HG03139 (cell line): ENCODE results near the gene PPP6R2.
"Not testable (repeated sequence)": the region's sequence is repeated elsewhere in the genome, so short reads cannot be mapped to it uniquely, and the experiment has no call there.

Source experiments
- ATAC-seq: cut with Tn5 transposase; IDR thresholded peaks from one replicate; pipeline ENCODE4 v1.9.1; 2021; ENCODE audit not compliant: unreplicated experiment

The PPP6R2 gene

GRCh38 chr22:50341977-50342650 lies 1.0 kb upstream of the PPP6R2 start:
- ATAC-seq = no peak

GRCh38 chr22:50343541-50343935 lies 411 bp downstream of the PPP6R2 start:
- no peak for ATAC-seq

GRCh38 chr22:50346470-50346869 lies 3.3 kb downstream of the PPP6R2 start:
- ATAC-seq = no peak

GRCh38 chr22:50347157-50347556 lies 4.0 kb downstream of the PPP6R2 start:
- ATAC-seq = no peak

- ATAC-seq = no peak
Measured at GRCh38 chr22:50348058-50348457, 4.9 kb downstream of the PPP6R2 start.

- ATAC-seq = no peak
Measured at GRCh38 chr22:50356186-50356585, 13.1 kb downstream of the PPP6R2 start.

- ATAC-seq = no peak
Measured at GRCh38 chr22:50357222-50357621, 14.1 kb downstream of the PPP6R2 start.

GRCh38 chr22:50357756-50358155 lies 14.6 kb downstream of the PPP6R2 start:
- ATAC-seq = no peak

GRCh38 chr22:50360578-50360977 lies 17.5 kb downstream of the PPP6R2 start:
- ATAC-seq = no peak

GRCh38 chr22:50361222-50361621 lies 18.1 kb downstream of the PPP6R2 start:
- no peak for ATAC-seq

GRCh38 chr22:50361688-50362087 lies 18.6 kb downstream of the PPP6R2 start:
- no peak for ATAC-seq

- ATAC-seq = no peak
Measured at GRCh38 chr22:50363166-50363802, 20.2 kb downstream of the PPP6R2 start.

- not testable (repeated sequence) for ATAC-seq
Measured at GRCh38 chr22:50363803-50364194, 20.7 kb downstream of the PPP6R2 start.

GRCh38 chr22:50367778-50368500 lies 24.8 kb downstream of the PPP6R2 start:
- ATAC-seq = no peak

GRCh38 chr22:50371101-50371648 lies 28.0 kb downstream of the PPP6R2 start:
- no peak for ATAC-seq

- ATAC-seq = no peak
Measured at GRCh38 chr22:50376085-50376651, 33.0 kb downstream of the PPP6R2 start.

GRCh38 chr22:50381021-50381555 lies 38.0 kb downstream of the PPP6R2 start:
- ATAC-seq = not testable (repeated sequence)

GRCh38 chr22:50396751-50397370 lies 53.7 kb downstream of the PPP6R2 start:
- ATAC-seq = no peak

- not testable (repeated sequence) for ATAC-seq
Measured at GRCh38 chr22:50397371-50398060, 54.4 kb downstream of the PPP6R2 start.
